ENCODE data around the gene CABCOCO1. TPM values are rescaled to one million over a fixed set of nuclear protein-coding genes. Genes with fewer than 3 reads are reported as not detected.

The CABCOCO1 gene
- total RNA-seq, 2 donors from 2014 or later, result 1.0 to 1.1 TPM

DNA sequence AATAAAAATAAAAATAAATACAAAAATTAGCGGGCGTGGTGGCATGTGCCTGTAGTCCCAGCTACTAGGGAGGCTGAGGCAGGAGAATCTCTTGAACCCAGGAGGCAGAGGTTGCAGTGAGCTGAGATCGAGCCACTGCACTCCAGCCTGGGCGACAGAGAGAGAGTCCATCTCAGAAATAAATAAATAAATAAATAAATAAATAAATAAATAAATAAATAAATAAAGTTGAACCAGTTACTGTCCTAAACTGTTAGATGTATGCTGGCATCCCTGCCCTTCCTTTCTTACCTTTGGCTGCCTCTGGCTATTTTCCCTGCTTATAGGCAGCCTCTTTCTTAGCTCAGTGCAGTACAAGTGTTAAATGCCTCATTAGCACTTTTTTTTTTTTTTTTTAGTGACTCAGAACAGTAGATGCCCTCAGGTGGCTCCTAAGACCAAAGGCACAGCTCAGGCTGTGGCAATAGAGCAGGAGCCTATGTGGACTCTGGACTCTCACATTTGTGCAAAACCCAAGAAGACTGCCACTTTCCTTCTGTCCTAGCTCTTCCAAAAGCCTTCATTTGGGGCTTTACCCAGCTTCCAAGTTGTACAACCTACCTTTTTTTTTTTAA lies 30.6 kb upstream of the CABCOCO1 start:
- H3K27me3 Mint-ChIP-seq (ENCODE audit: insufficient read depth), result no peaks in the 10 kb centered on the region

DNA sequence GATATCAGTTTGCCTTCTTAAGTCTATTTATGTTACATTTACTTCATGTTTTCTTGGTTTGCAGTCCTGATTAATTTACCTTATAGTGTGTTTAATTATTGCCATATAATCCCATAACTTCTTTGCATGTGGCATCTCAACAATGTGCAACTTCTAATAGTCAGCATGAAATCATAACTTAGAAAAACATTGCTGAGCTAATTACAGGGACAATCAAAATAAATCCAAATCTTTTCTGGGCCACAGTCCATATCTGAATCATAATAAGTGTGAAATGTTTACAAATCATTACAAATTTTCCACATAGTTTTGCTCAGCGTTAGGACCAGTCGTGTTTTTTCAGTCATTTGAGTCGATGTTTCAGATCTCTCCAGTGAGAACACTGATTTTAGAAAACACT lies 29.1 kb upstream of the CABCOCO1 start:
- no peaks in the 10 kb centered on the region for H3K9me3 ChIP-seq (ENCODE audit: control insufficient read depth, low read length)
- H3K36me3 Mint-ChIP-seq (ENCODE audit: low read depth), result no peaks in the 10 kb centered on the region
- H3K4me3 Mint-ChIP-seq, result no peak overlapping the region
- H3K27ac ChIP-seq (ENCODE audit: low read depth, low read length), result no peak overlapping the region
- H3K27me3 Mint-ChIP-seq (ENCODE audit: insufficient read depth), result no peaks in the 10 kb centered on the region
- TF ChIP-seq, protein P1, sequence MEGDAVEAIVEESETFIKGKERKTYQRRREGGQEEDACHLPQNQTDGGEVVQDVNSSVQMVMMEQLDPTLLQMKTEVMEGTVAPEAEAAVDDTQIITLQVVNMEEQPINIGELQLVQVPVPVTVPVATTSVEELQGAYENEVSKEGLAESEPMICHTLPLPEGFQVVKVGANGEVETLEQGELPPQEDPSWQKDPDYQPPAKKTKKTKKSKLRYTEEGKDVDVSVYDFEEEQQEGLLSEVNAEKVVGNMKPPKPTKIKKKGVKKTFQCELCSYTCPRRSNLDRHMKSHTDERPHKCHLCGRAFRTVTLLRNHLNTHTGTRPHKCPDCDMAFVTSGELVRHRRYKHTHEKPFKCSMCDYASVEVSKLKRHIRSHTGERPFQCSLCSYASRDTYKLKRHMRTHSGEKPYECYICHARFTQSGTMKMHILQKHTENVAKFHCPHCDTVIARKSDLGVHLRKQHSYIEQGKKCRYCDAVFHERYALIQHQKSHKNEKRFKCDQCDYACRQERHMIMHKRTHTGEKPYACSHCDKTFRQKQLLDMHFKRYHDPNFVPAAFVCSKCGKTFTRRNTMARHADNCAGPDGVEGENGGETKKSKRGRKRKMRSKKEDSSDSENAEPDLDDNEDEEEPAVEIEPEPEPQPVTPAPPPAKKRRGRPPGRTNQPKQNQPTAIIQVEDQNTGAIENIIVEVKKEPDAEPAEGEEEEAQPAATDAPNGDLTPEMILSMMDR (conservative IDR thresholded peaks at IDR 0.05), result no peak
- no peak for DNase-seq
- no peaks in the 10 kb centered on the region for H3K4me1 ChIP-seq (ENCODE audit: control insufficient read depth, insufficient read depth, low read length)
- no peak overlapping the region for H3K27ac Mint-ChIP-seq
- H3K9me3 Mint-ChIP-seq, result no peaks in the 10 kb centered on the region
- no peaks in the 10 kb centered on the region for H3K36me3 ChIP-seq (ENCODE audit: control insufficient read depth, insufficient read depth, low read length)
- no peaks in the 10 kb centered on the region for H3K27me3 ChIP-seq (ENCODE audit: control insufficient read depth, insufficient read depth, low read length, poor library complexity, severe bottlenecking)
- WGBS, 2 experiments (ENCODE audit: insufficient coverage in 1 of 2, insufficient read length in 1 of 2), result 98 to 100% methylated on average over 3 of the region's 3 CpGs
- no peak overlapping the region for H3K9ac ChIP-seq (ENCODE audit: extremely low read depth, low read length, poor library complexity, severe bottlenecking)
- no peak overlapping the region for H3K4me3 ChIP-seq (ENCODE audit: low read length)
- H3K4me1 Mint-ChIP-seq, result peaks cover 15% of the 10 kb centered on the region

More for the DNA sequence above, 30.6 kb upstream of the CABCOCO1 start:
- Mint-ChIP-seq H3K27ac (no peak overlapping the region), H3K36me3 (ENCODE audit: low read depth) (no peaks in the 10 kb centered on the region), H3K4me3 (no peak overlapping the region), H3K9me3 (no peaks in the 10 kb centered on the region), H3K4me1 (peaks cover 15% of the 10 kb centered on the region)
- Histone ChIP-seq H3K9ac (ENCODE audit: extremely low read depth, low read length, poor library complexity, severe bottlenecking) (no peak overlapping the region), H3K4me3 (ENCODE audit: low read length) (no peak overlapping the region), H3K36me3 (ENCODE audit: control insufficient read depth, insufficient read depth, low read length) (no peaks in the 10 kb centered on the region), H3K27me3 (ENCODE audit: control insufficient read depth, insufficient read depth, low read length, poor library complexity, severe bottlenecking) (no peaks in the 10 kb centered on the region), H3K4me1 (ENCODE audit: control insufficient read depth, insufficient read depth, low read length) (no peaks in the 10 kb centered on the region), H3K9me3 (ENCODE audit: control insufficient read depth, low read length) (no peaks in the 10 kb centered on the region), H3K27ac (ENCODE audit: low read depth, low read length) (no peak overlapping the region)
- WGBS, 2 experiments (ENCODE audit: insufficient coverage in 1 of 2, insufficient read length in 1 of 2), result 98 to 100% methylated on average over 1 to 3 of the region's 4 CpGs
- peak; percentile 45 for DNase-seq
- TF ChIP-seq, protein P1 (conservative IDR thresholded peaks at IDR 0.05), result no peak

DNA sequence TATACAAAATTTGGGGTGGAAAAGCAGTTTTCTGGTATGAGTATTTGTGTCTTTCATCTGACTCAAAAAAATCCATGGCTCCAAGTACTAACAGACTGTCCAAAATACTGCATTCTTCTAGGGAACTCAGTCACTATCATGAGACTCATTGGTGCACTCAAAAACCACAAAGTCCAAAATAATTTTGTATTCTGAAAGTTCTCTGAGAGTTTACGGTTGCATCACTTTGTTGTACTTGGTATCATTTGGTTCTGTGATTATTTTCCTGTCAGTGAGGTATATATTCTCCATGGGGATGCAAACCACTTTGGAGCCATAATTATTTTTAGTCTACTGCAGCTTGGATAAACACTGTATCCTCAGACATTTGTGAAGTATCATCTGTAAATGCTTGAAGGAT lies 28.0 kb upstream of the CABCOCO1 start:
- peaks cover 17% of the 10 kb centered on the region for H3K4me1 Mint-ChIP-seq
- H3K4me1 ChIP-seq (ENCODE audit: control insufficient read depth, insufficient read depth, low read length), result no peaks in the 10 kb centered on the region
- no peaks in the 10 kb centered on the region for H3K9me3 ChIP-seq (ENCODE audit: control insufficient read depth, low read length)
- H3K9ac ChIP-seq (ENCODE audit: extremely low read depth, low read length, poor library complexity, severe bottlenecking), result no peak overlapping the region
- H3K27me3 Mint-ChIP-seq (ENCODE audit: insufficient read depth), result no peaks in the 10 kb centered on the region
- no peaks in the 10 kb centered on the region for H3K27me3 ChIP-seq (ENCODE audit: control insufficient read depth, insufficient read depth, low read length, poor library complexity, severe bottlenecking)
- WGBS, 2 experiments (ENCODE audit: insufficient coverage in 1 of 2, insufficient read length in 1 of 2), result 74% methylated on average over 1 of the region's 1 CpG; no CpG with 5 or more reads in 1 of the 2 experiments
- no peak overlapping the region for H3K27ac ChIP-seq (ENCODE audit: low read depth, low read length)
- TF ChIP-seq, protein P1 (conservative IDR thresholded peaks at IDR 0.05), result no peak
- no peak overlapping the region for H3K4me3 Mint-ChIP-seq
- no peak for DNase-seq
- no peak overlapping the region for H3K27ac Mint-ChIP-seq
- no peaks in the 10 kb centered on the region for H3K9me3 Mint-ChIP-seq
- no peak overlapping the region for H3K4me3 ChIP-seq (ENCODE audit: low read length)
- no peaks in the 10 kb centered on the region for H3K36me3 Mint-ChIP-seq (ENCODE audit: low read depth)
- H3K36me3 ChIP-seq (ENCODE audit: control insufficient read depth, insufficient read depth, low read length), result no peaks in the 10 kb centered on the region

Data from endodermal cell (in vitro differentiated cells).